ENCODE data around the gene THRB. TPM values are rescaled to one million over a fixed set of nuclear protein-coding genes. Genes with fewer than 3 reads are reported as not detected.

THRB gene
- total RNA-seq, 4 donors from 2014 or later, result 29.2 to 38.5 (median 36.3) TPM

DNA sequence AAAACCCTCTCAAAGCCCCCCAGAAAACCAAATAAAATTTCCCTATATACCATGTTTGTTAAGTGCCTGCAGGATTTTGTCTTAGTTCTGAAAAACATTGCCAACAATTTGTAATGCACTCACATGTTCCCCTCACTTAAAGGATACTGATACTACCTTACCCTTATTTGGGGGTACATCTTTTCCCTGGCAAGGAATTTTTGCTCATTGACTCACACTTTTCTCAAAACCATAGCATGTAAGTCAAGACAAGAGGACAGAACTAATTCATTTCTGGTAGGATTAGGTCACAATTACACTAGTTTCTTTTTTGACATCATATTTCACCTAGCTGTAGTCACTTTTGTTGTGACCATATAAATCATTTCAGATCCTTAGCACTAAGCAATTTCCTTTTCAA is 222.2 kb downstream of the THRB start:
- TF ChIP-seq CTCF (IDR thresholded peaks at IDR 0.05; ENCODE audit: low read depth), result no peak

DNA sequence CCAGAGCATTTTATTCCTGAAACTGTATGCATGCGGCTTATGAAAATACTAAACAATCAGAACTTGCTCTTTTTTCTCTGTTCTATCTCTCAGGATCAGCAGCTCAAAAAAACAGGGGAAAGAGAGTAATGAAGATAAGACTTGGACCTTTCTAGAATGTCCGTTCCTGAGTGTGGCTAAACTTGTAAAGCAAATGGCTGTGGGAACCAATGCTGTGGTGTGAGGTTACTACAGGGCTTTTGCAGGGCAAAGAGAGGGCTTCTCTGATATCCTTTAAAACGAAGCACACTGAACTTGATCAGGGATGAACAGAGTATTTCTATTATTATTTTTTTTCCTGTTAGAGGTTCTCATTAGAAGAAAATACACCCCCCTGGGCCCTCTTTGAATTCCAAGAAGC is 223.4 kb downstream of the THRB start:
- no peak for TF ChIP-seq CTCF (IDR thresholded peaks at IDR 0.05; ENCODE audit: low read depth)

DNA sequence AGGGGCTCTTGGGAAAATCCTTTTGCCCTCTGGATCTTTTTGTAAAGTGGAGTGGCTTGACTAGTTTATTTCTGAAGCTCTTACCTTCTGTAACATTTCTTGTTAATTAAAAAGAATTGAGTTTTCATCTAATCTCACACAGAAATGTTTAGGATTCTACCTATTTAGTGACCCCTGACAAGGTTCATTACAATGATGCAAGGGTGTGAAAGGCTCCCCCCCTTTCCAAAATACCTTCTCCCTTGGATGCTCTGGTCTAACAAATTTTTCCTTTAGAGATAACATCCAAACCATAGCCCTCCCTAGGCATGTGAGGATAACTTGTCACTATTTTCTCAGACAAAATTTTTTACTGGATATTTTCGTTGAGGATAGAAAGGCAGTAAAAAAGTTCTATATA is 223.9 kb downstream of the THRB start:
- no peak for TF ChIP-seq CTCF (IDR thresholded peaks at IDR 0.05; ENCODE audit: low read depth)

- TF ChIP-seq CTCF (IDR thresholded peaks at IDR 0.05; ENCODE audit: low read depth), result no peak
These were observed 224.4 kb downstream of the THRB start for GRCh38 chr3:24270204-24270691.

- no peak for TF ChIP-seq CTCF (IDR thresholded peaks at IDR 0.05; ENCODE audit: low read depth)
These were observed 229.9 kb downstream of the THRB start for GRCh38 chr3:24264748-24265158.

- no peak for TF ChIP-seq CTCF (IDR thresholded peaks at IDR 0.05; ENCODE audit: low read depth)
These were observed 230.6 kb downstream of the THRB start for GRCh38 chr3:24264011-24264410.

DNA sequence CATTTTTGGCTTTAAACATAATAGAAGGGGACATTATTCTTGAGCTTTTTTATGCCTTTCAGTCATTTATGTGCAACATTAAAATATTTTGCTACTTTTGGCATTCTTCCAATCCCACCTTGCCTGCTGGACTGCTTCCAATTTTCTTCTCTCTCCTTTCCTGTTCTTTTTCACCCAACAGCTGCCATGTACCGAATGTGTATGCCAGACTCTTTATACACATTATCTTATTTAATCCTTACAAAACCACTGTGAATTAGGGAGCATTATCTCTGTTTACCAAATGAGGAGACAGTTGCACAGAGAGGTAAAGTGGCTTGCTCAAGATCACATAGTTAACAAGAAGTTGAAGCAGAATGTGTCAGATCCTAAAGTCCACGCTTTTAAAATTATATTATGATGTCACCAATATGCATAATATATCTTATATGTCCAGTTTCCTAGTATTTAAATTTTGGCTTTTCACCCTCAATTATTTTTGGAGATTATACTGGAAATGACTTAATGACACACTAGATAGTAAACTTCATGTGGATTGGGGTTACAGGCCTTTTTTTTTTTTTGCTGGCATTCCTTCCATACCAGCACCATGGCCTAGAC is 231.5 kb downstream of the THRB start:
- TF ChIP-seq CTCF (IDR thresholded peaks at IDR 0.05; ENCODE audit: low read depth), result no peak

Measured in subcutaneous adipose tissue (tissue), 4 donors.